Hematopoietic multipotent progenitor cell treated with erythropoietin and hydrocortisone succinate and interleukin-3 and kit ligand, for 8 days (in vitro differentiated cells): Measurements from ENCODE around the gene PIANP.
A peak's percentile ranks its signal among the peaks of the same experiment; 100 is the strongest.

Source experiments
- DNase-seq: peaks from one replicate; pipeline ENCODE4 v3.0.0-alpha.2; 2015

PIANP gene

DNA sequence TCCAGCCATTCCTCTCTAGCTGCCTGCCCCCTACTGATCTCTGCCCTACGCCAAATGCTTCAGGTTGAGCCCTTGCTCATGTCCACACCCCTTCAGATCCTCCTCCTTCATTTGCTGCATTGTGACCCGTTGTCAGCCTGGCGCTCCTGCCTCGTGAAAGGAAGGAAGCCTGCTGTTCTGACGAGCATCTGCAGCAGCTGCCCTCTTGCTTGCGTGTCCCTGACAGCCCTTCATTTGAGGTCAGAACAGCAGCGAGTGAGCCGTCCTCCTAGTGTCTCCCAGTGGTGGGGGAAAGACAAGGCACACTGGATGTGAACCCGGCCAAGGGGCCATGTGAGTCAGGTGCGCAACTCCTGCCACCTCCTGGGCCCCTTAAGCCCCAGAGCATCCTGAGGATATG, 3.0 kb upstream of the PIANP start:
- DNase-seq = peak; percentile 13

DNA sequence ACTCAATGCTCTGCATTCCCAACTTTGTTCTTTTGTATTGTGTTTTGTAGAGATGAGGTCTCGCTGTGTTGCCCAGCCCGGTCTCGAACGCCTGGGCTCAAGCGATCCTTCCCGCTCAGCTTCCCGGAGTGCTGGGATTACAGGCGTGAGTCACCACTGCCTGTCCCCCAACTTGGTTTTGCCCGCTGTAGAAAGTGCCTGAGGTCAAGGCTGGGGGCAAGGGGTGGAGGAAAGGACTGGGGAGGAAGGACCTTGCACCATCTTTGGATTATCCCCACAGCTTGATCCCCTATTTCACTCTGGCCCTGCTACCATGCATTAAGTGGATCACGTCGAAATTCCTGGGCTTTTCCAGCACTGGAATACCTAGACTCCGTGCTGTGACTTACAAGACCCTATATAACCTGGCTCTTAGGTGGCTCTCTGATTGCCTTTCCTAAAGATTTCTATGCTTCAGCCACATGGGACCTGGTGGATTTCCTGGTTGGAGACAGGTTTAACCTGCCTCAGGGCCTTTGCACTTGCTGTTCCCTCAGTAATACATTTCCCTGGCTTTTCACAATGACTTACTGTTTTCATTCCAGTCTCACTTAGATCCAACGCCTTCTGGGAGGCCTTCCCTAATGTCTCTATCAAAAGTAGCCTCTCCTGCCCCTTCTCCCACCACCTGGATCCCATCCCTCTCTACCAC, 608 bp upstream of the PIANP start:
- DNase-seq = no peak

DNA sequence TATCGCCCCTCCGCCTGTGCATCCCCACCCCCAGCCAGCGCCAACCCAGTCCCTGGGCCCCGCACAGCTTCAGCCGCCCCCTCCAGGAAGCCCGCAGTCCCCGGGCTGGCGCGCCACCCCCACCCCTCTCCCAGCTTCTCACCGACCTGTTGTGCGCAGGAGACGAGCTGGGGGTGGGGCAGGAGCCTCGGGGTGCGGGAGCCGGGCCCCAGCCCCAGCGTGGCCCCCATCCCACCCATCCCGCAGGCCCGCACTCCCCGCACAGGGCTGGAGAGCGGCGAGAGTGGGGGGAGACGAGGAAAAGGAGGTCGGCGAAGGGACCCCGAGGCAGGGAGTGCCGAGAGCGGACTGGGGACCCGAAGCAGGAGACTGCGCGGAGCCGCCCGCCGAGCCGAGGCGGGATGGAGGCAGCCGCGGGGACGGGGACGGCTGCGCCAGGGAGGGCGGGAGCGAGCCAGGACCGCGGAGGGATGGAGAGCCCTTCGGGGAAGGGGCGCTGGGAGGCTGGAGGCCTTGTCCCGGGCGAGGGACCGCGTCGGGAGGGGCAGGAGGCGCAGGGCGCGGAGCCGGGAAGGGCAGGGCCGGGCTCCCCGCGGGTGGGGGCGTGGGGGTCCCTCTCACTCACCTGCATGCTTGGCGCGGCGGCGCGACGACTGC, 498 bp downstream of the PIANP start:
- no peak for DNase-seq

DNA sequence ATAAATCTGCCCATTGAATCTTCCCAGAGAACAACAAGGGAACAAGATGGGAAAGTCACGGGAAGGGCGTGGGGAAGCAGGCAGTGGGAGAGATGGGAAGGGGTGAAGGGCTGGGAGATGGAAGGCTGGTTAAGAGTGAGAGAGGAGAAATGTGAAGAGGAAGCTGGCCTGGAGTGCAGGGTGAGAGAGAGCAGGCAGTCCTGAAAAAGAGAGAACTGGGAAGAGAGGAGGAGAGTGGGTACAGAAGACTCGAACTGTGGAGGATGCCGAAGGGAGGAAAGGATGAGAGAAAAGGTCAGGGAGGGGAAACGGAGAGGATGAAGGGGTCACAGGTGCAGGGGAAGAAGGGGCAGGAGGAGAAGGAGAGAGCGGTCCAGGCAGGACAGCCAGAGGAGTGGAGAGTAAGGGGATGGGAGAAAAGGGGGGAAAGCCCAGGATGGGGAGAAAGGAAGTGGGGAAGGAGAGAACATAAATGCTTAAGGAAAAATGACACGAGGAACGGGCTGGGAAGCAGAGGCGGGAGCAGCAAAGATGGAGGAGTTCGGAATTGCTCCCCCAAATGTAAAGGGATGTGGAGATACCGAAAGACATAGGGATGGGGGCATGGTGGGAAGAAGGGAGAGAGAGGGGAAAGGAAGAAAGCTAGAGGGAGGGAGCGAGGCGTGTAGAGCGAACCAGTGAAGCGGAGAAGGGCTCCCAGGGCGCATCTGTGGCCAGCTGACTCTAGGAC, 1.2 kb downstream of the PIANP start:
- DNase-seq = no peak

GRCh38 chr12:6698352-6699046, 2.1 kb downstream of the PIANP start:
- no peak for DNase-seq

- peak; percentile 59 for DNase-seq
Observed at GRCh38 chr12:6697584-6698351, 2.8 kb downstream of the PIANP start.

DNA sequence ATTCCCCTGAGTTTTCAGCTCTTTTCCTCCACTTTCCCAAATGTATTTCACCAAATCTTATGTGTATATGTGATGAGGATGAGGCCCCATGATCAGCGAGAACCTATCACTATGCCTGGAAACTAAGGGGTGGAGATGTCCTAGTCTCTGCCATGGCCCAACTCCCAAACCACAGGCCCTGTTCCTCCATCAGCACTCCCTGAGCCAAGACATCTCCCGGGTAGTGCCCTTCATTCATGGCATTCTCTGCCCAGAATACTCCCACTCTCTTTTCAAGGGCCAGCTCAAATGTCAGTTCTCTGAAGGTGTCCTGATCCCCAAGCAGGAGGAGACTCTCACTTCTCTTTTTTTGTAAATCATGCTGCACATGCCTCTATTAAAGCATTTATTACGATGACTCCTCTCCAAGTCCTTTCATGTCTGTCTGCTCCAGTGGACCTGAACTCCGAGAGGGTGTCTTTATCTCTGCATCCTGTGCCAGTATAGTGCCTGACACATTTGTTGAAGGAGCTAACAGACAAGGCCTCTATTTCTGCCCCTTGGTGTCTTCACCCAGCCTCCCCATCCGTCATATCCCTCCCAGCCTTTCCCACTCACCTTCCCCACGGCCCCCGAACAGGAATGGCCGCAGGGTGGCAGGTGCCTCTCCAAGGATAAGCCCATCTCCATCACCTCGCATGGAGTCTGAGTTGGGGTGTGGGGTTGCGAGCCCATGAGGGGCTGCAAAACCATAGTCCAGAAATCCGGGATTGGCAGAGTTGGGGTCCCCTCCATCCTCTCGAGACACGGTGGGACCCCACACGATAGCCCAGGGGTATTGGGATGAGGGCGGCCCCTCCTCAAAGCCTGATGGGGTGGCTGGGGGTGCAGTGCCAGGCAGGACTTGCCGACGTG, 3.7 kb downstream of the PIANP start:
- DNase-seq = no peak

GRCh38 chr12:6695313-6696045, 5.1 kb downstream of the PIANP start:
- DNase-seq = no peak

DNA sequence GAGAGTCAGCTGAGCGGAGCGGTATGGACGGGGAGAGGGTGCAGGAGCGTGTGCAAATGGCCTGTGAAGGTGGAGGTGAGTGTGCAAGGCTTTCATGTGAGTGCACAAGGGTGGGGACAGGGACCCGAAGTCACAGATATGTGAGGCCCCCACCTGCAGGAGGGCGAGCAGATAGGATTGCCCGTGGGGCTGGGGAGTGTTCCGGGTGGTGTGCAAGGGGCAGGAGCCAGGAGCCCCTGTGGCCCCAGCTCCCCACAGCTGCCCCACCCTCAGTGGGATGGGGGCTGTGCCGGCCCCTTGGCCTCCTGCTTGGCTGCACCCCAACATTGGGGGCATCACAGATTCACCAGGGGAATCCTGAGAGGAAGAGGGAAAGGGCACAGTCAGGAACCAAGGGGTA, 5.9 kb downstream of the PIANP start:
- no peak for DNase-seq

GRCh38 chr12:6693832-6694355, 6.7 kb downstream of the PIANP start:
- no peak for DNase-seq

DNA sequence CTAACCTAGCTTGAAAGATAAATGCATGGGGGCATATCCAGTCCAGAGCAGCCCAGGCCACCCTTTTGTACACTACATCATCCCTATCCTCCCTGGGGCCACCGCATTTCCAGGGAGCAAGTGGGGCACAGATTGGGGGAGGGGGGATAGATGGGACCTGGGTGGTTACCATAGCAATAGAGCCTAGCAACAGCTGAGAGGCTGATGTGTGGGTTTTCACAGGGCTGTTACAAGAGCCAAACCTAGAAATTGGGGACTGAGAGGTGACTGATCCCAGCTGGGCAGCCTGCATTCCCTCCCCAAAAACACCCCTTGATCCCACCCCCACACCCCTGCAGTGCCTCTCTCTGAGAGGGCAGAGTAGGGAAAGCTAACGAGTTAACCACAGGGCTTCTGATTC, 7.7 kb downstream of the PIANP start:
- DNase-seq = no peak

GRCh38 chr12:6691473-6691872, 9.1 kb downstream of the PIANP start:
- DNase-seq = no peak

DNA sequence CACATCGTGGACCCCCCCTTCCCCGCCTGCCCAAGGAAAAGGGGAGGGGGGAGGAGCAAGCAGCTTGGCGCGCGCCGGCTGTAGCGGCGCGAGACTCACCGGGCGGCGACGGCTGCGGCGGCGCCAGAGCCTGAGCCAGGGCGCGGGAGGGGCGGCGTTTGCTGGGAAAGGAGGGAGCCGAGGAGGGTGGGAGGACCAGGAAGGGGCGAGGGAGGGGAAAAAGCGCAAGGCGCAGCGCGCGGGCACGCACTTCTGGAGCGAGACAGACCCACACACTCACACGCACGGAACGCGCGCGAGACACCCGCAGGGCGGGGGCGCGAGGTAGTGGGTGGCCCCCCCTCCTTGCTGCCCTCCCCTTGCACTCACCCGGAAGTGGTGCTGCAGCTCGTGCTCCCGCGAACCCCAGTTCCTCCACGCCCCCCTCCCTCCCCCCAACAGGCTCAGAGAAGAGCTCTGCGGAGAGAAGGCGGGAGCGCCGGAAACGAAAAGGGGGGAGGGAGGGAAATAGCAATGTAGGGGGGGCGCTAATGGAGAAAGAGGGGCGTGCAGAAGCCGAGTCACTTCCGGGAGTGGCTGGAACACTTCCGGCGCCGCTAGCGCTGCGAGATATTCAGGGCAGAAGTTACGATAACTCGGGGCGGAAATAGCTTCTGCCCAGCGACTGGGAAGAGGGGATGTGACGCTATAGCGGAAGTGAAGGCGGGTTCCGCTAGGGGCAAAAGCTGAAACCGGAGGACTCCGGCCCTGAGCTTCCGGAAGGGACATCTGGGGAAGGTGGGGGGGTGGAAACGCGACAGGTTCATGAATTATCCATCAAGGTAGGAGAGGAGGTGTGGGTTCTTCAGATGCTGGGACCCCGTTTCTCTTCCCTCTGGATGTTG, 11.4 kb downstream of the PIANP start, which contains the start of gene ZNF384:
TSS of gene ZNF384 (minus strand) at position 377 of the 884 bp plus-strand sequence. CDS start 9,855 bp downstream, outside the sequence.
- peak; percentile 100 for DNase-seq

DNA sequence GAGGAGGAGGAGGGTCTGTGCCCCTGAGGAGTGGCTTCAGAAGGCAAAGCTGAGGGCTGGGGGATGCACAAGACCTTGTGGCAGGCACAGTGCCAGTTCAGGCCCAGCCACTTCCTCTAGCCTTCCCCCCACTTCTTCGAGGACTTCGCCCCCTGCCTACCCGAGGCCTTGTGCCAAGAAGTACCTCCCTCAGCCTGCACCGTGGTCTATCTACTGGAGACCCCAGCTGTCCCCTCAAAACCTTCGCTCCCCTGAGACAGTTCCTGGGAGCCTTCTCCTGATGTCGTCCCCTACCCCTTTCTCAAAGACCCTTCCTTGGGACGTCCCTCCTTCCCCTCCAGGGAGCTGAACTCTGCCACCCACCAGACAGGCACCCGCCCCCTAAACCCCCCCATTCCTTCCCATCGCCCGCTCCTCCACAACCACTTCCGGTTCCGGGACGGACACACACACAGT, 12.0 kb downstream of the PIANP start:
- peak; percentile 36 for DNase-seq

- no peak for DNase-seq
Observed at GRCh38 chr12:6685814-6686213, 14.8 kb downstream of the PIANP start.

- peak; percentile 75 for DNase-seq
Observed at GRCh38 chr12:6684609-6685008, 16.0 kb downstream of the PIANP start.

- no peak for DNase-seq
Observed at GRCh38 chr12:6676962-6677361, 23.7 kb downstream of the PIANP start.

DNA sequence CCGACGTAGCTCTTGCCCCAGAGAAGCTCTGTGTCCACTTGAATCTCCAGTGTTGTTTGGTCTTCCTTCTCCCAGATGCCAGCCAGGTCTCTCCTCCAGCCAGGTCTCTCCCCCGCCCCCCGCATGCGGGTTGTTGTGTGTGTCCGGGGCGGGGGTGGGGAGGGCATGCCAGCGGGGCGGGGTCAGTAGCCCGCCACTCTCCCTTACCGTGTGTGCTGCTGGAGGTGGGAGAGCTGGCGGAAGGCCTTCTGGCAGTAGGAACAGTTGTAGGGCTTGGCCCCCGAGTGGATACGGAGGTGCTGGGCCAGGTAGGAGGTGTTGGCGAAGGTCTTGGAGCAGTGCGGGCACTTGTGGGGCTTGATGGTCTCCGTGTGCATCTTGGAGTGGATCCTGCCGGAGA, 28.5 kb downstream of the PIANP start:
- DNase-seq = no peak

DNA sequence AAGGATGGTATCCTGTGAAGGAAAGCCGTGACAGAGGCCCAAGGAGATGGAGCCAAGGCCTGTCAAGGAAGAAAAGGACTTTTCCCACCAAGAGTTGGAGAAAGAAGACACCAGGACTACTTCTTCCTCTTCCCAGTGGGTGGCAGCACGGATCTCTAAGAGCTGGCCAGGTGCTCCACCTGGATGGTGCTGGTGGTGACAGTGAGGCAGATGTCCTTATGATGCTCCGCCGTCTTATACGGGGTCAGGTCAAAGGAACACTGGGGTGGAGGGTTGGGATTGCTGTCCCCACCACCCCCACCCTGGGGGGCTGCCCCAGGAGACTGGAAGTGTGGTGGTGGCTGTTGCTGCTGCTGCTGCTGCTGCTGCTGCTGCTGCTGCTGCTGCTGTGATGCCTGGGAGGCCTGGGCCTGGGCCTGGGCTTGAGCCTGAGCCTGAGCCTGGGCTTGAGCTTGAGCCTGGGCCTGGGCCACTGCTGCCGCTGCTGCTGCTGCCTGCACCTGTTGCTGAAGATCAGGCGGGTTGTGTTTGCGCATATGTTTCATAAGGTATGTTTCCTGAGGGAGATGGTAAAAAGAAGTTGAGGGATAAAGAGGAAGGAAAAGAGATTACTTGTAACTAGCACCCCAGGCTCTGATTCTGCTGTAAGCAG, 32.9 kb downstream of the PIANP start:
- DNase-seq = no peak
